H1 (cell line): ENCODE measurements around the gene CCDC18. TPM values are rescaled to one million over a fixed set of nuclear protein-coding genes. Genes with fewer than 3 reads are reported as not detected.

Experiments used
- CTCF ChIA-PET: fragments of 300-600 bp; sonication (Branson Sonifier 250); formaldehyde crosslinking; loops from one replicate; lab custom pipeline; 2021; ENCODE audit not compliant: partially characterized antibody; lab: Charles Lee
- POLR2A ChIA-PET: fragments of 300-600 bp; sonication (Branson Sonifier 250); formaldehyde crosslinking; loops from one replicate; lab custom pipeline; 2021; ENCODE audit warnings: inconsistent platforms; ENCODE audit not compliant: partially characterized antibody; lab: Charles Lee
- DNase-seq, 2 experiments: peaks; one replicate each; pipeline versions ENCODE4 v3.0.0 to v3.0.0-alpha.2; 2010 to 2022; ENCODE audit warnings: low spot score in 2 of 2, low read depth in 1 of 2, mixed read lengths in 1 of 2
- FAIRE-seq: peaks from 2 replicates; lab custom pipeline; 2011; peaks lifted over from hg19 to GRCh38; lab: Jason Lieb, UNC
- H2AFZ ChIP-seq: 2 replicates; pipeline ENCODE4 v1.8.1; 2012; ENCODE audit warnings: low read length, inconsistent platforms
- H2AK5ac ChIP-seq: 2 replicates; pipeline ENCODE4 v1.6.1; 2013; ENCODE audit warnings: low read depth, low read length
- H2BK120ac ChIP-seq: replicated peaks from 2 replicates; pipeline ENCODE3; 2013; ENCODE audit warnings: low read depth, low read length, inconsistent platforms
- H2BK12ac ChIP-seq: 2 replicates; pipeline ENCODE4 v1.6.1; 2013; ENCODE audit warnings: low read depth, low read length
- H2BK15ac ChIP-seq: 2 replicates; pipeline ENCODE4 v1.6.1; 2013; ENCODE audit warnings: low read length
- H2BK20ac ChIP-seq: 2 replicates; pipeline ENCODE4 v1.6.1; 2013; ENCODE audit warnings: low read length
- H2BK5ac ChIP-seq: 2 replicates; pipeline ENCODE4 v1.6.1; 2013; ENCODE audit warnings: low read depth, low read length
- H3K14ac ChIP-seq: 2 replicates; pipeline ENCODE4 v1.6.1; 2013; ENCODE audit warnings: inconsistent platforms; ENCODE audit not compliant: insufficient read length
- H3K18ac ChIP-seq: 2 replicates; pipeline ENCODE4 v1.6.1; 2013; ENCODE audit warnings: low read length; ENCODE audit errors: extremely low read depth
- H3K23ac ChIP-seq: 2 replicates; pipeline ENCODE4 v1.6.1; 2013; ENCODE audit warnings: inconsistent platforms; ENCODE audit not compliant: insufficient read length
- H3K23me2 ChIP-seq: 2 replicates; pipeline ENCODE4 v1.6.1; 2013; ENCODE audit warnings: low read depth, low read length
- H3K27ac ChIP-seq: 2 replicates; pipeline ENCODE4 v1.6.1; 2011; ENCODE audit warnings: low read depth, low read length, inconsistent platforms
- H3K27me3 ChIP-seq, 4 experiments: replicated peaks in 1 of 4; 1 replicate in 1 of 4; 2 replicates in 3 of 4; pipeline versions ENCODE4 v1.6.1 to v1.8.1; 2011 to 2013; ENCODE audit warnings: low read length in 3 of 4, mild to moderate bottlenecking in 3 of 4, inconsistent platforms in 2 of 4, mixed read lengths in 2 of 4, moderate library complexity in 1 of 4; ENCODE audit not compliant: control insufficient read depth in 3 of 4, insufficient read depth in 3 of 4; ENCODE audit errors: extremely low read depth in 1 of 4
- H3K36me3 ChIP-seq, 4 experiments: 2 replicates each; pipeline versions ENCODE4 v1.6.1 to v1.8.1; 2011 to 2013; ENCODE audit warnings: mild to moderate bottlenecking in 4 of 4, low read length in 3 of 4, moderate library complexity in 2 of 4, control low read depth in 1 of 4, inconsistent platforms in 1 of 4; ENCODE audit not compliant: insufficient read depth in 4 of 4, control insufficient read depth in 2 of 4
- H3K4ac ChIP-seq: replicated peaks from 2 replicates; pipeline ENCODE3; 2013; ENCODE audit warnings: low read length, low read depth, mixed read lengths, inconsistent platforms; ENCODE audit not compliant: insufficient read length
- H3K4me1 ChIP-seq, 4 experiments: replicated peaks in 1 of 4; 1 replicate in 1 of 4; 2 replicates in 3 of 4; pipeline versions ENCODE4 v1.6.1 to v1.8.1; 2011 to 2013; ENCODE audit warnings: low read length in 3 of 4, inconsistent platforms in 2 of 4, mixed read lengths in 1 of 4; ENCODE audit not compliant: insufficient read depth in 4 of 4, control insufficient read depth in 3 of 4
- H3K4me2 ChIP-seq, 2 experiments: 2 replicates each; pipeline versions ENCODE4 v1.6.1 to v1.8.1; 2011 to 2013; ENCODE audit warnings: low read depth in 2 of 2, low read length in 2 of 2, control low read depth in 1 of 2, inconsistent platforms in 1 of 2, mild to moderate bottlenecking in 1 of 2; ENCODE audit not compliant: insufficient read depth in 1 of 2
- H3K4me3 ChIP-seq, 4 experiments: fragments of 200-600, 300-600 bp in 1 of 4; sonication (generic), shearing (Covaris generic), sonication (Bioruptor Twin) in 1 of 4; 2 replicates each; pipeline versions ENCODE4 v1.5.1 to v1.8.1; 2011 to 2016; ENCODE audit warnings: low read length in 4 of 4, low read depth in 3 of 4, control low read depth in 2 of 4, inconsistent platforms in 2 of 4, mild to moderate bottlenecking in 2 of 4, mixed read lengths in 1 of 4, moderate library complexity in 1 of 4; ENCODE audit not compliant: insufficient read depth in 2 of 4; ENCODE audit errors: extremely low read depth in 1 of 4
- H3K56ac ChIP-seq: replicated peaks from 2 replicates; pipeline ENCODE3; 2013; ENCODE audit warnings: low read depth, mild to moderate bottlenecking, mixed read lengths, low read length, inconsistent platforms; ENCODE audit not compliant: insufficient read length
- H3K79me1 ChIP-seq: 2 replicates; pipeline ENCODE4 v1.6.1; 2013; ENCODE audit warnings: low read depth, low read length, control low read depth
- H3K79me2 ChIP-seq, 2 experiments: 2 replicates each; pipeline versions ENCODE4 v1.6.1 to v1.8.1; 2012 to 2013; ENCODE audit warnings: low read length in 2 of 2, mild to moderate bottlenecking in 2 of 2, inconsistent platforms in 1 of 2; ENCODE audit not compliant: insufficient read depth in 2 of 2, control insufficient read depth in 1 of 2
- H3K9ac ChIP-seq, 4 experiments: replicated peaks in 1 of 4; 1 replicate in 1 of 4; 2 replicates in 3 of 4; pipeline versions ENCODE4 v1.6.1 to v1.8.1; 2011 to 2013; ENCODE audit warnings: low read depth in 3 of 4, low read length in 3 of 4, control low read depth in 2 of 4, mild to moderate bottlenecking in 2 of 4, moderate library complexity in 2 of 4, inconsistent platforms in 1 of 4; ENCODE audit errors: extremely low read depth in 1 of 4
- H3K9me3 ChIP-seq, 2 experiments: 2 replicates each; pipeline versions ENCODE4 v1.6.1 to v1.8.1; 2012 to 2013; ENCODE audit warnings: mild to moderate bottlenecking in 2 of 2, moderate library complexity in 2 of 2, control low read depth in 1 of 2, inconsistent platforms in 1 of 2, low read depth in 1 of 2, low read length in 1 of 2, mixed read lengths in 1 of 2; ENCODE audit not compliant: insufficient read depth in 2 of 2
- H4K20me1 ChIP-seq, 2 experiments: replicated peaks in 1 of 2; 2 replicates each; pipeline versions ENCODE3 to v1.8.1; 2011 to 2013; ENCODE audit warnings: inconsistent platforms in 2 of 2, low read length in 2 of 2, mild to moderate bottlenecking in 1 of 2; ENCODE audit not compliant: insufficient read depth in 2 of 2, control insufficient read depth in 1 of 2
- H4K5ac ChIP-seq: 2 replicates; pipeline ENCODE4 v1.6.1; 2013; ENCODE audit warnings: low read length, low read depth, mixed read lengths, inconsistent platforms; ENCODE audit not compliant: insufficient read length
- H4K8ac ChIP-seq: 2 replicates; pipeline ENCODE4 v1.8.0; 2013; ENCODE audit warnings: mild to moderate bottlenecking, moderate library complexity, low read length, inconsistent platforms; ENCODE audit not compliant: insufficient read depth; ENCODE audit errors: extremely low read depth
- H4K91ac ChIP-seq: replicated peaks from 2 replicates; pipeline ENCODE3; 2013; ENCODE audit warnings: low read length, mixed read lengths, inconsistent platforms; ENCODE audit not compliant: insufficient read length
- ASH2L ChIP-seq: fragments of 200-600, 300-600 bp; sonication (generic); IDR thresholded peaks from one replicate; pipeline ENCODE4 v1.7.1; 2017; ENCODE audit warnings: low read length
- CHD1 ChIP-seq: IDR thresholded peaks from 2 replicates; pipeline ENCODE4 v1.6.1; 2012; ENCODE audit warnings: low read depth, low read length, improper control_type of control experiment
- EGR1 ChIP-seq: IDR thresholded peaks from 2 replicates; pipeline ENCODE4 v1.6.1; 2011; ENCODE audit warnings: low read depth, low read length, borderline replicate concordance
- KDM4A ChIP-seq: IDR thresholded peaks from one replicate; pipeline ENCODE4 v1.7.1; 2012; ENCODE audit warnings: low read depth, mild to moderate bottlenecking, moderate library complexity, low read length, inconsistent platforms; ENCODE audit not compliant: severe bottlenecking
- RBBP5 ChIP-seq: IDR thresholded peaks from 2 replicates; pipeline ENCODE4 v1.7.1; 2012; ENCODE audit warnings: low read depth, mild to moderate bottlenecking, inconsistent platforms, low read length, moderate library complexity, borderline replicate concordance
- WGBS, 2 experiments: shearing (Covaris generic) in 1 of 2; methylation state at CpG; one replicate each; pipeline versions ENCODE4 v1.1.6 to v1.1.7; 2013 to 2015; ENCODE audit warnings: low lambda C conversion rate in 2 of 2, mixed read lengths in 2 of 2, inconsistent platforms in 1 of 2, low coverage in 1 of 2, missing lambda C conversion rate in 1 of 2; ENCODE audit not compliant: insufficient replicate concordance in 2 of 2, insufficient coverage in 1 of 2, insufficient read length in 1 of 2; ENCODE audit errors: extremely low coverage in 1 of 2, missing lambda C conversion rate in 1 of 2; 5-methylcytosine and 5-hydroxymethylcytosine counted together
- polyA plus RNA-seq, 7 experiments: library from polyadenylated mRNA; depleted of rRNA in 3 of 7; stranded (reverse) in 5 of 7; unstranded in 2 of 7; fragments of >200 nt in 5 of 7; fragments of 200-250 nt in 2 of 7; gene quantifications; 1 replicate in 5 of 7; 2 replicates in 1 of 7; 4 replicates in 1 of 7; pipeline versions ENCODE4 v1.2.1 to v1.2.3, GENCODE V29; 2011 to 2013; ENCODE audit warnings: missing spikeins in 2 of 7, mixed read lengths in 2 of 7
- total RNA-seq: library from RNA; stranded (reverse); fragmentation: NEBNext Ultra II Directional; extraction: Animal tissue kit (Norgen Biotek cat#: 25700); gene quantifications from 2 replicates; pipeline ENCODE4 v1.2.1, GENCODE V29; 2021

Gene CCDC18
- total and polyA plus RNA-seq, 2 of the 8 experiments (the other 6 are each of a cell fraction or from before 2014, with no cell fraction given) = 3.0 to 21.2 TPM

DNA sequence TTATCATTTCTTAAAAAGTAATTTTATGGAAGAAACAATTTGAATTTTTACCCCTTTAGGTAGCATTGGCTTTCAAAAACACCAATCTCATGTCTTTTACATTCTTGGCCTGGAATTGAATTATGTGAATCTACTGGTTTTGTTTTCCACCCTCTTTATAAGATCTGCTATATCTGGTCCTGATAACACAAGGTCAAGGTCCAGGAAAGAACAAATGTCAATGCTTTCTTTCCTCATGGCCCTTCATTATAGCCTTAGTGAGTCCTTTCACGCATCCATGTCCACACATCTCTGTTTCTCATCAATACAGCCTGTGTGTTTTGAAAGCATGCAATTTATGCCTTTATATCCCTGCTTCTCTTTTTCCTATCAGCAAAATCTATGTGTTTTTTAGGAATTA is 141.2 kb downstream of the CCDC18 start:
- no peak overlapping the region for H2BK120ac ChIP-seq
- H4K8ac ChIP-seq = no peak overlapping the region
- H3K4me3 ChIP-seq = no peak overlapping the region
- H3K18ac ChIP-seq = no peak overlapping the region
- H4K5ac ChIP-seq = no peak overlapping the region
- FAIRE-seq (no peak), DNase-seq (no peak)
- no peaks in the 10 kb centered on the region for H4K20me1 ChIP-seq
- no peak overlapping the region for H3K23ac ChIP-seq
- H4K91ac ChIP-seq = no peak overlapping the region
- H3K27me3 ChIP-seq = no peaks in the 10 kb centered on the region
- WGBS, 2 experiments = 100% methylated on average over 1 of the region's 1 CpG; no CpG with 5 or more reads in 1 of the 2 experiments
- peaks cover 0 to 6% (median 0%) of the 10 kb centered on the region in 4 experiments; a peak in 1 of 7 replicates for H3K4me1 ChIP-seq
- no peaks in the 10 kb centered on the region for H3K79me1 ChIP-seq
- no peaks in the 10 kb centered on the region for H3K36me3 ChIP-seq
- H3K23me2 ChIP-seq = no peaks in the 10 kb centered on the region
- POLR2A ChIA-PET = no interaction called here
- H3K4me2 ChIP-seq = no peak overlapping the region
- no peak overlapping the region for H2BK12ac ChIP-seq
- no peak overlapping the region for H3K27ac ChIP-seq
- no peak overlapping the region for H3K9ac ChIP-seq
- H2BK15ac ChIP-seq = no peak overlapping the region
- no peak overlapping the region for H3K56ac ChIP-seq
- H3K4ac ChIP-seq = no peak overlapping the region
- H2AK5ac ChIP-seq = no peak overlapping the region
- H2BK5ac ChIP-seq = no peak overlapping the region
- H2BK20ac ChIP-seq = no peak overlapping the region
- no peaks in the 10 kb centered on the region for H3K79me2 ChIP-seq
- H3K9me3 ChIP-seq = peaks cover 4 to 10% of the 10 kb centered on the region in 2 experiments; a peak in 1 of 4 replicates
- CTCF ChIA-PET = no interaction called here
- no peak overlapping the region for H2AFZ ChIP-seq
- no peak overlapping the region for H3K14ac ChIP-seq
- no peak for TF ChIP-seq ASH2L
- TF ChIP-seq KDM4A = no peak
- no peak for TF ChIP-seq EGR1
- TF ChIP-seq RBBP5 = no peak
- TF ChIP-seq CHD1 = no peak
